HG03558 (cell line): ENCODE results near the gene ZNF672.

Experiments used
- ATAC-seq: cut with Tn5 transposase; IDR thresholded peaks from one replicate; pipeline ENCODE4 v1.9.1; 2021; ENCODE audit warnings: moderate number of reproducible peaks; ENCODE audit not compliant: unreplicated experiment; ENCODE audit errors: extremely low read depth

Gene ZNF672

DNA sequence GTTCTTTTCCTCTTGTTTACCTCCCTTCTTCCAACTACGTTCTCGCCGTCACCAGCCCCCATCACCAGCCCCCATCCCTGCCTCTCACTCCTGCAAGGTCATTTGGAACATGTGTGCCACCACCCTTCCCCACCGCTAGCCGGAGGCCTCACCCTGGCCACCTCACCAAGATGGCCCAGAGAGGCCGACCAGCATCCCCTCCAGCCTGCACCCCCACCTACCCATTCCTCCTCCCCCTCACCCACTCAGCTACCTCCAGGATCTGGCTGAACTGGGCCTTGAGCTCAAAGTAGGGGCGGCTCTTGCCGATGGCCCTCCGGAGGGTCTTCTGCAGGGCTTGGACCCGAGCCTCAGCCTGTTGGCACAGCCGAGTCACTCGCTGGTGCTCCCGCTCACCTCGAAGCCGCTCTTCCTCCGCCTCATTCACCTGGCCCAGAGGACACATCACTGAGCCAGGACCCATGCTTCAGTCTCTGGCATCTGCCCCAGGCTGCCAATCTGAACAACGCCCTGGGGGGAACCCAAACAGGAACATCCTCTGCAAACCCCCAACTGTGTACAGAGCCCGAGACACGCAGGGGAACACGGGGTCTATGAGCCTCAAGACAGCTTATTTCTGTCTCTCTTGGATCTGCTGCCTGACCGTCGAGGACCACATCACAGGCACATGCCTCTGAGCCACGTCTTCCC, 25.1 kb upstream of the ZNF672 start:
- no peak for ATAC-seq

DNA sequence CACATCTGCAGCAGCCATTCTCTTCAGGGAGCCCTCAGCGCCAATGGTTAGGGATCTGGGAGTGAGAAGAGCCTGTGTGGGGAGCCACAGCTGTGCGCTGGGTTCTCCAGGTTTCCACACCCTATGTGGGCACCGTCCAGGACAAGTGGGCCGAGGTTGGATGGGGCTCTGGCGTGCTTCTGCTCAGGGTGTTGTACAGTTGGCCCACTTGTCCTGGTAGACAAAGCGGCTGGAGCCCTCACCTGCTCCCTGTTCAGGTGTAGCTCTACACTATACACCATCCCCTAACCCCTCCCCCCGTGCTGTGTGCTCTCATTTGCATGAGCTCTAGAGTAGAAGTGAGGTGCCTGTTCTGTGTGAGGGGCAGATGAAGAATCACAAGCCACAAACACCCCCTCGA, 24.5 kb upstream of the ZNF672 start:
- ATAC-seq: no peak

DNA sequence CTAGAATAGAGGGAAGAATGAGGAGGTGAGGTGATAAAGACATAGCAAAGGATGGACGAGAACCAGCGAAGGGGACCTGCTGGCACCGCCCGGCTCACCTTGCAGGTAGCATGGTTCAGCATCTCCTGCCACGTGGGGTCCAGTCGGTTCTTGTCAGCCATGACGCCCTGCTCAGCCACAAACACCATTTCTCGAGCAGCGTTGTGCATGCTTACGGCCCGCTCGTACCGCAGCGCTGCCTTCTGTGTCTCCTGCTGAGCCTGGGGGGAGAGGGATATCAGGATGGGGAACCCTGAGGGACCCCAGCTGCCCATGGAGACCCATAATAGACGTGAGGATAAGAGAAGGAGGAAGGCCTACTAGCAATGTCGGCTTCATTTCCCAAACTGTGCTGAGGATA, 23.7 kb upstream of the ZNF672 start:
- ATAC-seq: no peak

DNA sequence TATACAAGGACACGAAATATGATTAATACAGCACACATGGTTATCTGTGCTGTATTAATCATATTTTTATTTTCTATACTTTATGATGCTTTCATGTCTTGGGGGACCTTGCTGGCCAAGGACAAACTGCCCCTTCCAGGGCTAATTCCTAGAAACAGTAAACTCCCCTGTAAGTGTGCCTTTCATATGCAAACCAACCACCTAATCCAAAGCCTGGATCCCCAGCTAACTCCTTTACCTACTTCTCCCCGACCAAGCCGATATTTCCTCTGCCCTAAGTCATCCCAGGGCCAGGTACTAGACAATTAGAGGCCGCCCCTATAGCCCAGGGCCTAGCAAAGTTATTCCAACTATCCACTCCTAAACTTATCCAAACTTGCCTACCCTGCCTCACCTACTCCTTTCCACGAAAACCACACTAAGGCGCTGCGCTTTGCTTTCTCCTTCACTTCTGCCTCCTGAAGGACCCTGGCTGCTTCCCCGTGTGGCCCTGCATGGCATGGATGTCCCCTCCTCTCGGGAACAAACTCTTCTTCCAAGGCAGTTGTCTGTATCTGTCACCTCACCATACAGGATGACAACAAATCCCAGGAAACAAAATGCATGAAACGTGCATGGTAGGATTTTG, 22.5 kb upstream of the ZNF672 start:
- no peak for ATAC-seq

DNA sequence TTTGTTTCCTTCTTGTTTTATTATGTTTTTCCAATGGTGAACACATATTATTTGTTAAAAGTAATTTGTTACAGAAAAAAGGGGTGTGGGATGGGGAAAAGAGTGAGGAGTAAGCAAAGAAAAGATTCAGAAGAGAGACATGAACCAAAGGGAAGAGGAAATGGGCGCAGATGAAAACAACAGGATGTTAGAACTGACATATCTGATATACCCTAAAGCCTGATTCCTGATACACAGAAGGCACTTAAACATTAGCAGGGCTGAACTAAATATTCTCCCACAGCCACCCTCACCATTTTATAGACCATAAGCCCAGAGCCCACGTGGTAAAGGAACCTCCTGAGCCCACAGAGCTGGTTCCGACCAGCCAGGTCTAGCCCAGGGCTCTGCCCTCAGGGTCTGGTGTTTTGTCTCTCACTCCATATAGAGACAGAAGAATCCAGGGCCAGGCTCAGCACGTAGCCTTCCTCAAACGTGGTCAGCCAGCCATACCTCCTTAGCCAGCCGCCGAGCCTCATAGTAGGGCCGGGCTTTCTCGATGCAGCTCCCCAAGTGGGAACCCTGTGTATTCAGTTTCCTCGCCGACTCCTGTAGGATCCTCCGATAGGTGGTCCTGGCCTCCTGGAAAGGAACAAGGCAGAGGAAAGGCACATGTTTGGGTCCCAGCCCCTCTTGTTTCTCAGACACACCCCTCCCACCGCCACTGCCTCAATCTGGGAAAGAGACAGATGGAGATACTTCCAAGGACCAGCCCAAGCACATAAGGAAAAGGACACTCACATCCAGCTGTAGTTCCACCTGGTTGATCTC, 21.8 kb upstream of the ZNF672 start:
- ATAC-seq: no peak

DNA sequence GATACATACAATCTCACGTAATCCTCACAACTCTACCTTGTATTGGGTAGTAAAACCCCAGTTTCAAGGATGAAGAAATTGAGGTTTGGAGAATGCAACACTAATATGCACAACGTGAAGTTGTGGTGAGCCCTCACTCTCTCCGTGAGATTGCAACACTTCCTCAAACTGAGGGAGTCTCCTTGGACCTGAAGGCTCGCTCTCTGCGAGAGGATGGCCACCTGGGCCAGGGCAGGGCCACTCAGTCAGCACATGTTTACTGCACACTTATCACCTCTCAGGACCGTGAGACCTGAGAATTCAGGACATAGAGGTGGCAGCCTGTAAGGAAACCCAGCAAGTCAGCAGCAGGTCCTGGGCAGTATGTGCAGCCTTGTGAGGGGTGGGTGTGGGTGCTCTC, 21.0 kb upstream of the ZNF672 start:
- ATAC-seq: no peak

DNA sequence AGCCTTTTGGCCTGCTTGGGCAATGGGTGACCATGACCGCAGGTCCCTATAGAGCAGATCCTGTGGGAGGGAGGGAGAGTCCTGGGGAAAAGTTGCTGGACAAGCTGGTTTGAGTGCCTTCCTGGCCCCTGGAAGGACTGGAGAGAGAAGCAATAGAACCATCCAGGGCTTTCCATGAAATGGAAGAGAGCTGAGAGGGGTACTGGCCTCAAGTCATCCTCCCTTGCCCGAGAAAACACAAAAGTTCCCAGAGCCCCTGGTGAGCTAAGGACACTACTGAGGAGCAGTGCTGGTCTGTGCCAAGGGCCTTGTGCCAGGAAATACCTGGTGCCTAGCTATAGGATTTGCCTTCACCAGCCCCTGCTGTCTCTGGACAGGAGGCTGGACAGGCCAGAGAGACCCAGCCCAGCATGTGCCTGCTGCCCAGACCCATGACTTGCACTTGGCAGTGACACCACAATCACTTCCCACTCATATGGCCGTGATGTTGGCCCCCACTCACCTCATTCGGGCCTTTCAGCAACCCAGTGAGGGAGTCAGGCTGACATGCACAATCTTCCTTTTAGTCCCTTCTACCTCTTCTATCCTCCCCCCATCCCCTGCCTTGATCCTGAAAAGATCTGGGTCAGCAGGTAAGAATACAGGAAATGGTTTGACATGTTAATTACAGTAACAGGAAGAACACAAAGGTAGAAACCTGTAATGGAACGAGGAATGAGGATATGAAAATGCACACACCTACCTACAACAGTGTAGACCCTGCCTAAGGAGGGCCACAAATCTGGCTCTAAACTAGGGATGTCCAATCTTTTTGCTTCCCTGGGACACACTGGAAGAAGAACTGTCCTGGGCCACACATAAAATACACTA, 19.3 kb upstream of the ZNF672 start:
- ATAC-seq: no peak

DNA sequence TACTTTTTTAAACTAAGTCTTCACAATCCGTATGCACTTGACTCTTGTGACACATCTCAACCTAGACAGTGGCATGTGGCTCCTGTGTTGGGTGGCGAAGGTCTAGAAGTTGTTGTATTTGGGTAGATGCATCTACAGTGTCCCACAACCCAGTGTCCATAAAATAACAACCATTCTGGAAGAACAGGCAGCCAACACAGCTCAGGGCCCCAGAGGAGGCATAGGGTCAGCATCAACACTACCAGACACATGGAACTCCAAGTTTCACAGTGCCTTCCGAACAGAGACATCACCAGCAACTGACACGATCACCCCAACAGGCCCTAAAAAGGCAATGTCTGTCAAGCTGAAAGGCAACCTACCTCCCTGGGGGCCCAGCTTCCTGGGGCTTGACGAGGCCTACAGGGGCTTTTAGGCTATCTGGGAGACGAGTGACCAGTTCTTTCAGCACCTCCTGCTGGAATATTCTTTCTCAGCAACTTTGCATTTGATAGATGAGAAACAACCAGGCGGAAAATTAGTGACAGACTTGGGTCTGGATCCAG, 17.9 kb upstream of the ZNF672 start:
- ATAC-seq: no peak

DNA sequence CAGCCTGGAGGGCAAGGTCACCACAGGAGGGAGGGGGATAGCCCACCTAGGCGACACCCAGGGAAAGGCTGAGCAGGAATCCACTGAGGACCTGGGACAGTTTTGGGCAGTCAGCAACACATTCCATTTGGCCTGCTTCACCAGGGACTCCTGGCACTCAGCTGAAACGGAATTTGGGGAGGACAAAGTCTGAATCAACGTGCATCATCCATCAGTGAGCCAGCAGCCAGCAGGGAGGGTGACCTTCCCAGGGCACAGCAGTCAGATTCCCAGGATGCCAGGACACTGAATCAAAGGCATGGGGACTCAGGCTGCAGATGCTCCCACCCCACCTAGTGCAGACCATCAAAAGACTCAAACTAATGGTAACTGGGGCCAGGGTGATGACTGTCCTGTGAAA, 16.9 kb upstream of the ZNF672 start:
- ATAC-seq: no peak

DNA sequence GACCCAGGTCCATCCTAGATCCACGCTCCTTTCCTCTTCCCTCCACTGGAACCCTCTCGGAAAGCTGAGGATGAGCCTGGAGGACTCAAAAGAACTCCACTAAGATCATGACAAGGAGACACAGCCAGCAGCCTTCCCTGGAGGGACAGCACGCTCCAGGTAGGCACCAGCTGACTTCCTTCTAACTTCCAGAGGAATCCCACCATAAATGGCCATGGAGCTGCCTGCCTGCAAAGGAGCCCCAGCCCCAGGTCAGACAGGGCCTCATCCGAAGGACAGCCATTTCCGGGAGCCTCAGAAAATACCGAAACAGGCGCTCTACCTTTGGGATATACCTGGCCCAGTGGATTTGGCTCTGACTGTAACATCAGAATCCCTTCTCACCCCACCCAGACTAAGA, 16.4 kb upstream of the ZNF672 start:
- ATAC-seq: no peak

DNA sequence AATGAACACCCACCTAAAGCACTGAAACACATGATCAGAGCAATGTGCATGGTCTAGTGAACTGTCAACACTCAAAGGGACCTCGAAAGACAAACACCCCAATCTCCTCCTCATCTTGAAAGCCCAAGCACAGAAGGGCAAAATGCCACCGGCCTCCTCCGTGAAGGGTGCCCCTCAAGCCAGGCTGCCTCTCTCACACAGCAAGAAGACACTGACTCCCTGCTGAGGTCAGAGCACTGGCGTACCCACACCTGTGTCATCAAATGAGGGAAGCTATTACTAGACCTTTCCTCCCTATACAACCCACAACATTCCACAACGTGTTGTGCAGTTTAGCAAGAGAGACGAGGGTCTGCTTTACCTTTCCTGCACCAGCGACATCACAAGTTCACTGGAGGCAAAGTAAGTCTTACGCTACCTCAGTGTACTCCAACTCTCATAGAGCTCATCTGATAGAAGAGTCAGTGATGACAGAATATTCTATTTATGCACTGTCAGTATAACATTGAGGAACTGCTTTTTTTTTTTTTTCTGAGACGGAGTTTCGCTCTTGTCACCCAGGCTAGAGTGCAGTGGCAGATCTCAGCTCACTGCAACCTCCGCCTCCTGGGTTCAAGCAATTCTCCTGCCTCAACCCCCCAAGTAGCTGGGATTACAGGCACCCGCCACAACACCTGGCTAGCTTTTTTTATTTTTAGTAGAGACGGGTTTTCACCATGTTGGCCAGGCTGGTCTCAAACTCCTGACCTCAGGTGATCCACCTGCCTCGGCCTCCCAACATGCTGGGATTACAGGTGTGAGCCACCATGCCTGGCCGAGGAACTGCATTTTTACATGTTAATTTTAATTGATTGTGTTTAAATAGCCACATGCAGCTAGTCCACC, 15.6 kb upstream of the ZNF672 start:
- ATAC-seq: no peak

DNA sequence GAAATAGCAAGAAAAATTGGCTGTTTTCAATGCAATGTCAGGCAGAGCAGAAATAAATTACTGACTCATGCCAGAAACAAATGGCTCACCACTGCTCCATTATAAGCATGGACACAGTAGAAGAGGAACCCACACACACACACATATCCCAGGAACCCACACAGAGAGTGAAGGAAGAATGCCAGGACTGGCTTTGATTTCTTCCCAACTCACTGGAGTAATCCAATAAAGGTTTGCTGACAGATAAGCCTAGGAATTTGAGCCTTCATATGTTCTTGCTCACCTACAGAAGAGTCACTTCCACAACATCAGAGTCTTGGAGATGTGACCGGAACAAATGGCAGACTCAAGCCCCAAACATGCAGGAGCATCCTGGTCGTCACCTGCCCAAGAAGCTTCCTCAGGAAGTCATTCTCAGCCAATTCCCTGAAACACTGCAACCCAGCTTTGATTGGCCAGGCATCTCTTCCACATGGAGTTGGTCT, 14.5 kb upstream of the ZNF672 start:
- no peak for ATAC-seq

DNA sequence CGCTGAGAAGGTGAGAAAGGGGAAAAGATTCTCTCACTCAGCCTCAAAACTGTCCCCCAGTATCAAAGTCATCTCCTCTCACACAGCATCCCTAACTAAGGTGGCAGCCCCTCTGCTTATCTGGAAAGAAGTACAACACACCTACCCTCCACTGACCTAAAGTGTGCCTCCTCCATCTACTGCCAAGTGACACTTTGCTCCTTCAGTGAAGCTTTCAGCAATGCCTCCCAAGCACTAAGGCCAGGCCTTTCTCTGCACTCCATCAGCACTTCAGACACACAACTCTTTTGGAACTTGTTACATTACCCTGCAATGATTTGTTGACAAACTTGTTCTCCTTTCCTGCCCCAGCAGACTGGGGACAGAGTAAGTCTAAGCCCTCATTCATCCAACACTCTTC, 13.7 kb upstream of the ZNF672 start:
- no peak for ATAC-seq

DNA sequence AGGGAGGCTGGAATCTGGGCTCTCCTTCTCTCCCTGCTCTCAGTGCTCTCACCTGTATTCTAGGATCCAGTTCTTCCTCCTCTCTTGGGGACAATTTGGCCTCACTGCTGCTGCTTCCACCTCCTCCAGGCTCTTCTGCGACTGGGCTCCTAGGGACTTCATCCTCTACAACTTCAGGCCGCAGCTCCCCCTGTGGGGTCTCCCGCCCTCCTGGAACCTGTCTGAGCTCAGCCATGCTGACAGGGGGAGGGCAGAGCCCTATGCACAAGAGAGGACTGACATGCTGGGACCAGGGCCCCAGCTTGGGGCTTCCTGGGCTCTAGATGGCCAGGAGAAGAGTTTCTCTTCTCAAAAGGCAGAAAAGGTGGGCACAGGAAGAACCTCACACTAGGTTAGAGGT, 13.3 kb upstream of the ZNF672 start:
- ATAC-seq: no peak

DNA sequence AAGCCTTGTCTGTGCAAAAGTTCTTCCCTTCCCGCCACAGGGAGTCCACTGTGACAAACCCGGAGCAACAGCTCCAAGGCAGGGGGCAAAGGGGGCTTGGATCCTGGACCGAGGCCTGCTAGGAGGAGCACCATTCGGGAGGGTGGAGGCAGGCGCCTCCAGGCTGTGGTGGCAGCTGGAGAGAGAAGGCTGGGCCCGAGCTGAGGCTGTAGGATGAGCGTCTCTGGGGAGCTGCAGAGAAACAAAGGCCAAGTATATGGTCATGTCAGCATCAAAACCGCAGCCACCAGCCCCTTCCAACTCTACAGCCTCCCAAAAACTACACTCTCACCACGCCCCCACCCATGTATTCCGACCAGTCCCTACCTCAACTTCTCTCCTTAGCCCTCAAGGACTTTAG, 12.9 kb upstream of the ZNF672 start:
- ATAC-seq: no peak

DNA sequence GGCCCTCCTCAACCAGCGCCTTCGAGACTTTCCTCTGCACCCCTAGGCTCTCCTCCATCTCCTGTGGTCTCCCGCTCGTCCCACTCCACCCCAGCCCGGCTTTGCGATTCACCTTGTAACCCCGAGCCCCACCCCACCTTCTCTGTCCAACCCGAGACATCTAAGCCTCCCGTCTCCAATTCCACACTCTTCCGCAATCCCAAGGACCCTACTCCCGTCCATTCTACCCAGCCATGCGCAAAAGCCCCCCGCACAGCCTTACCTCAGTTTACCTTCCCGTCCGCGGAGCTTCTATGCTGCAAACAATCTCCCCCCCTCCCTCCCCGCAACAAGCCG, 12.5 kb upstream of the ZNF672 start:
- no peak for ATAC-seq

DNA sequence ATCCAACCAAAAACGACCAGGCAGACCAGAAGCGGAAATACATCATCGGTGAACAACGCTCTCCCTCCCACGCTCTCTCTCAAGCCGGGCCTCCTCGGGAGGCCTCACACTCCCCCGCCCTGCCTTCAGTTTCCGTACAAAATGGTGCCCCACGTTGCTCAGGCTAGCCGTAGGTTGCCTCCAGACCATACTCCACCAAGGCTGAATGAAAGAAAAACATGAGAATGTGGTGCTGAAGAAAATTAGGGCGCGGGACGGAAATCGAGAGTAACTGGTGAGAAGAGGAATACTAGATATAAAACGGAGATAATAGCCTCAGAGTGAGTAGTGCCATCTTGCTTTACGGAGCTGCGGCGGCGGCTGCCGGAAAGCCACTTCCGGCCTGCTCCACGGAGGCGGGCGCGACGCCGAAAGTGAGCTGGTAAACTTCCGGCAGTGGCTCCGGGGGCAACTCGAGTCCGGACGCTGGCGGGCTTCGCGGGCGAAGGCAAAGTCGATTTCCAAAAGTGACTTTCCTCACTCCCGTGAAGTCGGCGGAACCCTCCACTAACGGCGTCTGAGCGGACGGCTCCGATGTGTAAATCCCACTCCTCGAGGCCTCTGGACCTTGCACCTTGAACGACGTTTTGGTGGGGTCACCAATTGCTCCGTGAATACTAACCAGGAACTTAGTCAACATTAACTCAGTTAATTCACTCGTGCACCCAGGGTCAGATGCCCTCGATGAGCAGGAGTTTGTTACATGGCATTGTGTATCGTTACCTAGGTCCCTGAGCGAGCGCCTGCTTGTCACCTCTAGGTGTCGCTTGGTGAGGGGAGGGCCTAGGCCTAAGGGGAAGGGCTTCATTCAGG, 11.9 kb upstream of the ZNF672 start, which contains the start of gene SH3BP5L:
Gene SH3BP5L, minus strand, starts transcription at position 7 of the 852 bp plus-strand sequence. CDS start 980 bp downstream, outside the sequence.
- ATAC-seq: peak; percentile 87

DNA sequence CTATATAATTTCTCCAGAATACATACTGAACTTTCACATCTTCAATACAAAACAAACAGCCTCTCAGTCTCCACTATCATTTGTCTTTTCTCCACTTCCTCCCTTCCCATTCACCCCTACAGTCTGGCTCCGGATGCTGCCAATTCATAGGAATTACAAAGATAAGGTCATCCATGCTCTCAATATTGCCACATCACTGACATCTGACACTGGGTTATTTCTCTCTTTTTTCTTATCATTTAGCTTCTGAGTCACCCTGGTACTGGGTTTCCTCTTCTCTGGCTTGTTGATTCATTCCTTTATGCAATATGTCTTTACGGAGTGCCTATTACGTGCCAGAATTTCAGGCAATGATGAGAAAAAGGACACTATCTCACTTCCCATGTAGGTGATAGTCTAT, 9.2 kb upstream of the ZNF672 start:
- no peak for ATAC-seq
